Measurements from ENCODE around the gene KLF13. TPM values are rescaled to one million over a fixed set of nuclear protein-coding genes. Genes with fewer than 3 reads are reported as not detected.

The KLF13 gene
- total RNA-seq, 1 donor from 2014 or later: 21.4 TPM

DNA sequence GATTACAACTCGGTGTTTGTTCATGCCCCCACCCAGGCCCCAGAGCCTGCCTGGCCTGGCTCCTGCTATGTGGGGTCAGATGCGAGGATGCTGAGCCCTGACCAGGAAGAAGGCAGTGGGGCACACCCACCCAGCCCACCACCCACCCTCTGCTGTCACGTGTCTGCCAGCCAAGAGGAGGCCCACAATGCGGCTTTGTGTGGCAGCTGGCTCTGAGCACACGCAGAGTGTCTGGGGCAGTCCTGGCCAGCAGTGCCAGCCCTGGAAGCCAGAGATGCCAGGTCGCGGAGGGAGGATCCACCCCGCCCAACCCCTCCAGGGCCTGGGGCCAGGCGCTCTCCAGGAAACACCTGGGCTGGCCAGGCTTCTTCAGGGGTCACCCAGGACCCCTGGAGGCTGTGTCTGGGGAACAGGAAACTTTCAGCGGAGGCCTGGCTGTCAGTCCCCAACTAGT lies 26.4 kb upstream of the KLF13 start:
- DNase-seq (ENCODE audit: low read depth in 2 of 2): no peak

DNA sequence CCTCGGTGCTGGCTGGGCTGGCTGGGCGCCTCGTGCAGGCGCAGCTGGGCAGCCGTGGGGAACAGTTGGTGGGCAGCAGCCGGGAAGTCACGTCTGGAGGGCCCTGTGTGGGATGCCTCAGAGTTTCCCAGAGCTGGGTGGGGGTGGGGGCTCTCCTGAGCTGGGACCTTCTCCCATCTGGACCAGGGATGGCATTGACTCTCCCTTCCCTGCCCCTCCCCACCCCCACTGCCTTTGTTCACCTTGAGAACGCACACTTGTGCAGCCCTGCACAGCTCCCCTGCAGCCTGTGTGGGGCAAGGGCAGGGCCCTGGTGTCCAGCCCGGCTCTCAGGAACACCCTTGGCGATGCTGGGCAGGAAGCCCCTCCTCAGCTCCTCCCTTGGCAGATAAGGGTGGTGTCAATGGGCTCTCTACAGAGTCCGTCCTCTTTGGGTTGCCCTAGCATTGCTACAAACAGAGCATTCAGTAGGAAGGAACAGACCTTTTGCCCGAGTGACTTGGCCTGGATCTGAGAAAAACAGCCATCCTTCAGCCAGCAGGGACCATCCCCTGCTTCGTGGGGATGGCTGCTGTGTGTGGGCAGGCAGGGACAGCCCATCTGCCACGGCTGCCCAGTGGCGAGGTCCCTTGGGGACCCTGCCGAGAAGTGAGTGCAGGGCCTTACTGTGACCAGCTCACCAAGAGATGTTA lies 25.5 kb upstream of the KLF13 start:
- DNase-seq (ENCODE audit: low read depth in 2 of 2): no peak

DNA sequence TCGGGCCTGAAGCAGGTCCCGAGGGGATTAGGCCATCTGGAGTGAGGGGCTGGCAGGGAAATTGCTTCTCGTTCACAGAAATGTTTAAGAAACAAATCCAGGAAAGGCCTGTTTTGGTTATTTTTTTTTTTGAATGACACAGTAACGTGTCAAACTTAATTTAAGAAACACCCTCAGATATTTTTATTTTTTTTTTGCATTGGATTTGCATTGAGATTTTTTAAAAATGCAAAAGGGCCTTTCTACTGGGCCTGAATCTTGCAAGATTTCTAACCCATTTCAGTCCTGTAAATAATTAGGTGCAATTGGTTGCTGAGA lies 25.0 kb upstream of the KLF13 start:
- no peak for DNase-seq (ENCODE audit: low read depth in 2 of 2)

DNA sequence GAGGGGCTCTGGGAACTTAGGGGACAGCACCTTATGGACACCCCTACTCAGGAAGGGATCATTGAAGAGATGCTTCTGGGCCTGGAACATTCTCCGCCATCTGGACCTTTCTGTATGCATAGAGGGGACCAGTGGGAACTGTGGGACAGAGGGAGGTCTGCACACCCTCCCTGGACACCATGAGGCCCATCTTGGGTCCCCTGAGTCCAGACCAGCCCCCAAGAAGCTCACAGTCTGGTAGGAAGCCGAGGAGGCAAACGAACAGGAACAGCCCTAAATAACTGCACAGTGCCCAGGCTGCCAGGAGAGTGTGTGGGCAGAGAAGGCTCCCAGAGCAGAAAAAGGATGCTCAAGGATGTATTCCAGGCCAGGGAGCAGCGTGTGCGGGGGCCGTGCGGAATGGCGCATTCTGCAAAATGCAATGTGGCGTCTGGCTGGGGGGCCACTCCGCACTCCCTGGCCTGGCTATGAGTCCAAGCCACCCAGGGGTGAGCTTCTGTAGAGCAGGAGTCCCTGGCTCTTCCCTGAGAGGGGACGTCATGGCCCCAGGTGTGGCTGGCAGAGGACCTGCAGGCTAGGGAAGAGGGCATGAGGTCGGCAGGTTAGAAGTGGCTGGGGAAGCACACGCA lies 24.5 kb upstream of the KLF13 start:
- DNase-seq (ENCODE audit: low read depth in 2 of 2): no peak

DNA sequence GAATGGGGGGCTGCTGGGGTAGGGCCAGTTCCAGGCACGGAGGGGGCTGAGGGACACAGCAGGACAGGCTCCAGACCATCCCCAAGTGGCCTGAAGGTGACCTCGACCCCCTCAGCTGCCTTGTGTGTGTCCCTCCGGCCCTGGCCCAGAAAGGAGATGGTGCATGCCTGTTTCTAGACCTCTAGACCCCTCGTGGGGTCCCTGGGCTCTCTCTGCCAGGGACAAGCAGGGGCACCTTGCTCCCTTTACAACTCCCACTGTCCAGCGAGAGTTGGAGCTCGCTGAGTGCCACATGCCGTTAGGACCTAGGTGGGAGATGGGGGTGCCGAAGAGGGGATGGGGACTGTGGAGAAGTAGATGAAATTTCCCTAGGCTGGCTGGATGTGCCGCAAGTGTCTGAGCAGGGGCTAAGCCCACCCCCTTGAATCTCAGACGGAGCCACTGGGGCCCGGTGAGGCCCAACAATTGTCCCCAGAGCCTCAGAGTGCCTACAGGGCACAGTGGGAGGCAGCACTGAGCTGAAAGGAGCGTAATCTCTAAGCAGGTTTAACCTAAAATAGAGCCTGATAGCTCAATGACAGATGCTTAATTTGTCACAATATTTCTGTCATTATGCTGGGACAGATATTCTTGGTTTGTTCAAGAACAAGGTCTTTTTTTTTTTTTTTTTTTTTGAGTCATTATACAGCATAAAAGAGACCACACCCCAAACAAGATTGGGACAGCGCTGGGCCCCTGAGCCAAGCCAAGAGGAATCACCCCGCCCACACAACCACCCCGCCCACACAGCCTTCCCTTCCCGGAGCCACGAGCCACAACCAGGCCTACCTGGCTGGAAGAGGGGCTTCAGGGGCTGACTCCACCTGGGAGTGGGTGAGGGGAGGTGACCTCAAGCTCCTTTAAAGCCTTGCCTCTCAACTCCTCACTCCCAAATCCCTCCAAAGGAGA lies 23.6 kb upstream of the KLF13 start:
- DNase-seq (ENCODE audit: low read depth in 2 of 2): no peak

DNA sequence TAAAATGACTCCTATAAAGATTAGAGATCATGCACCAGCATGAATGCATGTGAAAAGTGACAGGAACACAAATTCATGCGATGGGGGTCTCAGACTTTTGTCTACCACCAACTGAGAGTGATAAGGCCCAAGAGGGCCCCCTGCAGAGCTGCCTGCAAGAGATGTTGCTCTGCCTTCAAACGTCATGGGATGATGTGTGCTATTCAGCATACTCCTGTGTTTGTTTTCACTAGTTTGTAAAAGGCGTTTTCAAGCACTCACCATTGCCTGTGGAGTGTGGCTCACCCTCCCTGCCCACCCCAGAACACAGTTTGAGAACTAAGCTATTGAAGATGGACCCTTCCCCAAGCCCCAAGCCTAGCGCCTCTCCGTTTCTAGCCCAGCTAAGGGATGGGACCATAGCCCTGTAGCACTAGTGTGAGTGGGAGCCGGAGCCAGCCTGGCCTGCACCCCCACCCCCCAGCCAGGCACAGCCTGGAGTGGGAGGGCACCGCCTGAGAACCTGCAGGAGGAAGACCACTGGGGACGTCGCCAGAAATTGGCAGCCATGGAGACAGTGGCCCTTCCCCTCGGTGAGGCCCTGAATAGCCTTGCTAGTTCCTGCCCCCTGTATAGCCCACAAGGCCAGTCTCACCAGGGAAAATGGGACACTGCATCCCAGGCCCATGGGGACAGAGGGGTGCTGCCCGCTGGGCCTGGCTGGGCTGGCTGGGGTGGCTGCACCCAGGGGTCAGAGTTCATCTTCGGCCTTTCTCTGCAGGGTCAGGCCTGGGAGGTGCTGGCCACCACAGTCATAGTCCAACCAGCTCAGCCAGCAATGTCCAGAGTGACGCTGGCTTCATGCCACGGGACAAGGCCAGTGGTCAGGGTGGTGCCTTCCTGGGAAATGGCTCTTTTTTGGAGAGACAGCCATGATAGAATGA lies 22.6 kb upstream of the KLF13 start:
- DNase-seq (ENCODE audit: low read depth in 2 of 2): no peak

DNA sequence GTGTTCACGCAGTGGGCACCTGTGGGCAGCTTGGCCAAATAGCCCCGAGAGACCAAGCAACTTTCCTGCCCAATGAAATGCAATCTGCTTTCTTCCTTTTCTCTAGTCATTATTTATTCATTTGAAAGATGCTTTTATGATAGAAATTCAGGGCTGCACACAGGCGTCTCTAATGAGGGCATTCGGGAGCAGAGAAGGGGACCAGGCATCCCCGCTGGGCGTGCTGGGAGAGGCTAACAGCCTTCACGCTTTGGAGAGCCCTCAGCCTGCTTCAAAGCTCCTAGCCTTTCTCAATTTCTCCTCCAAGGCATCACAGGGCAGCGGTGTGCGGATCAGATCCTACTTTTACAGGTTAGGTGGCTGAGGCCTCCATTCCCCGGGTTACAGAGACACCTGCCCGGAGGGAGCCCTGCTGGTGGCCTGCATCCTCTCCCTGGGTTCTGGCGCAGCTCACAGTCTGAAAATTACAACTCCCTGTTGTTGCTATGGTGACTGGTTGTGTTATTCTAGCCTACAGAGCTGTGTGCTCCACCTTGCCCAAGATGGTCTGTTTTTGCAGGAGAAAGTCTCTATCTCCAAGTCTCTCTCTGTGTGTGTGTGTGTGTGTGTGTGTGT lies 21.8 kb upstream of the KLF13 start:
- no peak for DNase-seq (ENCODE audit: low read depth in 2 of 2)

DNA sequence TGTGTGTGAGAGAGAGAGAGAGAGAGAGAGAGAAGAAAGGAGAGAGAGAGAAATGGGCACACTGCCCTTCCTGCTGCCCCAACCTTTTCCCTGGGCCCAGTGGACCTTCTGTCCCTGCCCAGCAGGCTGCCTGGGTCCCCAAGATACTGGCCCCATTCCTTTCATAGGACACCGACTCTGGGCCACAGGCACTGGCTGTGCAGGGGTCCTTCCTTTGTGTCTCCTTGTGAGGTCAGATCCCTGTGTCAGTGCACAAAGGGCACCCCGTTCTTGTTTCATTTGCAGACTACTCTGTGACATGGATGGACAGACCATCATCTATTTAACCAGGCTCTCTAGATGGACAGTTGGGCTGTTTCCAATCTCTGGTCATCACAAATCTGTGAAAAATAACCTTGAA lies 21.3 kb upstream of the KLF13 start:
- DNase-seq (ENCODE audit: low read depth in 2 of 2): no peak

DNA sequence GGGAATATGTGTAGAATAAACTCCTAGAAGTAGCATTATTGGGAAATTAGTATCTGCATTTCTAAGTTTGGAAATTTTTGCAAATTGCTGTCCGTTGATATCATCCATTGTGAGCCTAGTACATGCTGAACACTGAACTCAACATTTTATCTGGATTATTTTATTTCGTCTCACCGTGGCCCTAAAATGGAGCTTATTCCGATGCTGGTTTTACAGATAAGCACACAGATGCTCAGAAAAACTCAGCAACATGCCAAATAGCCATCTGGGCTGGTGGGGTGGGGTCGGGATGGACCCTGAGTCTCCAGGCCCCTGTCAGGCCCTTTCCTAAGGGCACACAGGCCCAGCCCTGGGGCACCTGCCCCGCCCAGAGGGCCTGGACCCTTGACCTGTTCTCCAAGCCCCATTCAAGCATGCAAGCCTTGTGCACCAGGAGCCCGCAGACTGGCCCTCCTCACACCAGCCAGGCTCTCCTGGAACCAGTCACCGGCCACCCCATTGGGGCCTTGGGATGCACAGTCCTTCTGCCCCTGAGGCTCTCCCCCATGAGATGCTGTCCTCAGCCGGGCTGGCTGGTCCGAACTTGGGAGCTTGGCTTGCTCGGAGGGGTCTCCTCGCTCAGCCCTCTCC lies 20.7 kb upstream of the KLF13 start:
- DNase-seq (ENCODE audit: low read depth in 2 of 2): no peak

DNA sequence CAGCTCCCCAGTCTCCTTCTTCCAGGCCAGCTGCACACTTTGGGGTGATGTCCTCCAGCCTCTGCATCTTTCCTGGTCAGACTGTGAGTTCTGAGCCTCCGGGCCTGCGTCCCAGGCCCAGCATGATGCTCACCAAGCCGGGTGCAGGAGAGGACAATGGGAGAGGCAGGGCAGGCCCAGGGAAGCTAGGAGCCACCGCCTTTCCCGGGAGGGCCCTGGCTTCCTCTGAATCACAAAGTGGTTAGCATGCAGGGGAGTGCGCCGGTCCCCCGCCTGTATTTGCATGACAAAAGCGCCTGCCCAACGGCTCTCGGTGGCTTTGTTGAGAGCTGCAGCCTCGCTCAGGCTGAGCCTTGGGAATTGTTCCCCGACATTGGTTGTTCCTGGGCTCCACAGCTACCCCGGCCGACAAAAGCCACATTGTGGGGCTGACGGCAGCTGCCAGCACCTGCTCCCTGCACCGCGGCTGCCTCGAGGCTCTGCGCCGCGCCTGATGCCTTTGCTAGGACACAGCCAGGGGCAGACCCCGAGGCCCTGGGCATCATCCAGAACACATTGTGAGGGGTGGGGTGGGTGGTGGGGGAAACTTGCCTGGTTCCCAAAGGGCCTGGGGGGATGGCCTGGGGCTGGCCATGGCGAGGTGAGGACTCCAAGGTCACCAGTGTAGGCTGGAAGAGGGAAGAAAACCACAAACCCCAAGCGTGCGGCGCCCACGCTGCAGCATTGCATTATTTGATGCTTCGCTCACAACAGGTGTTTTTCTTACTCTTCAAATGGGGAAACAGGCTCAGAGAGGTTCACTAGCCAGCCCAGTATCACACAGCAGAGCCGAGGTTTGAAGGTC lies 20.0 kb upstream of the KLF13 start:
- DNase-seq (ENCODE audit: low read depth in 2 of 2): no peak

DNA sequence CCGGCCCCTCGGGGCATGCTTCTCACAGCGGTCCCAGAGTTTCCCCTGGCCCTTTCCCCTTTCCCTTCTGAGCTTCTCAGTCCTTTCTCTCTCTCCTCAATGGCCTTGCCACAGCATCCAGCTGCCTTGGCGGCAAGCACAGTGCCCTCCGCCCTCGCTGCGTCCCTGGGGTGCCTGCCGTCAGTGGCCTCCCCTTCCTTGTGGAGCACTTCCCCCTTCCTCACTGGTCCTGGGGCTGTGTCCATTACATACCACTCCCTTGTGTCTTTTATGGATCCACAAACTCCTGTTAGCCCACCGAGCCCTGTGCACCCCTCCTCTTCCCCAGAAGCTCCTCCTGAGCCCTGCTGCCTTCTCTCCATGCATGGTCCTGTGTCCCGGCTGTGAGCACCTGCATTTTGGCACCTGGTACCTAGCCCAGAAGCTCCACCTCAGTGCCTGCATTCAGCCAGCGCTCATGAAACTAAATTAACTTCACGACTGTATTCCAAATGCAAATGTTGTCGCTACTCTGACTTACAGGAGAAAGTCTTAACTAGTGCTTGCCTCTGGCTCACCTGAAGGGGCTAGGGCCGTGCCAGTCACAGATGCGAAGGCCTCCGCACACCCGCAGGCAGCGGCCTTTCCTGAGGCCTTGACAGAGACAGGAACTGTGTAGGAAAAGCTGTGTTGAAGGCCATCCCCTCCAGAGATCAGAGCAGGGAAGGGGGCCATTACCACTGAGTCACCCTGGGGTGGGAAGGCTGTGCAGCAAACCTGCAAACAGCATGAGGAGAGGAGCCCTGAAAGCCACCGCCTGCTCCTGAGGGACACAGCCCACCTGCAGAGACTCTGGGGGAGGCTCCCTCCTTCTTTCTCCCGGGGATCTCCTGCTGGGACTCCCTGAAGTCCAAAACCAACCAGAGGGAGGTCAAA lies 19.1 kb upstream of the KLF13 start:
- DNase-seq (ENCODE audit: low read depth in 2 of 2): no peak

DNA sequence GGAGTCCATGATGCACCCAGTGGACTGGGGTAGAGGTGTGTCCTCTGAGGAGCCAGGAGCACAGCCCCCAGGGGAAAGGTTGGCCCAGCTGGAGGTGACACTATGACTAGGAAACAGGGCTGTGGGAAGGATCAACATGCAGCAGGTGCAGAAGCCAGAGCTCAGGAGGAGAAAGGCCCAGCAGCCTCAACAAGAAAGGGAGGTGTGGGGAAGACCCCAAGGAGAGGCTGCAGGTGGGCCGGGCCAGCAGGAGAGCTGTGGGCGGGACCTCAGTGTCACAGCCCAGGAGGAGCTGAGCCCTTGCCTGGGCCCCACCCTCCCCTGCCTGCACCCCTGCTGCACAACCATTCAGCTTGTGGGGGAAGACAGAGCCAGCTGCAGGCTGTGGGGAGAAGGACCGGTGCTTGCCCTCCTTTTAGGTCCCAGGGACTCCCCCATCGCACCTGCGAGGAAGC lies 18.4 kb upstream of the KLF13 start:
- DNase-seq (ENCODE audit: low read depth in 2 of 2): no peak

DNA sequence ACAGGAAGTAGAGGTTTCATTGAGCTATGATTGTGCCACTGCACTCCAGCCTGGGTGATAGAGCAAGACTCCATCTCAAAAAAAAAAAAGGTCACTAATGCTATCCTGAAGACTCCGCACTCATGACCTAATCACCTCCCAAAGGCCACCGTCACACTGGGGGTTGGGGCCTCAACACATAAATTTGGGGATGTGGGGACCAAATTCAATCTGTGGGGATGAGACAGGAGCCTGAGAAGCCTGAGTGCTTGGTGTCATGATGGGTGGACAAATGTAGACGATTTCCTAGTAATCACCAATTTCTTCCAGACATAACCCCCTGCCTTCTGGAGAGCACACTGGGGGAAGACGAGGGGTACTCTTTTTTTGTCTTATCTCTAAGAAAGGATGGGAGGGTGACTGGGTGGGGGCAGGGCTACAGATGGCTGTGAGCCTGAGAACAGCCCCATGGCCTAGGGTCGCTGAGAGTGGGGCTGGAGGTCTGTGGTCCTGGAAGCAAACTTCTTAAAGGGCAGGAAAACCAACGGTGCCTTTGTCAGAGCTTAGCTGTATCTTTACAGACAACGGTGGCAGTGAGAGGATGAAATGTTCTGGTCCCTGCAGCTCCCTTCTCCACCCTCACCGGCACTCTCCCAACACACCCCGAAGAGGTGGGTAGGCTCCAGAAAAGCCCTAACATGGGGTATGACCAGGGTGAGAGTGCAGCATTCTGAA lies 16.6 kb upstream of the KLF13 start:
- DNase-seq (ENCODE audit: low read depth in 2 of 2): no peak

DNA sequence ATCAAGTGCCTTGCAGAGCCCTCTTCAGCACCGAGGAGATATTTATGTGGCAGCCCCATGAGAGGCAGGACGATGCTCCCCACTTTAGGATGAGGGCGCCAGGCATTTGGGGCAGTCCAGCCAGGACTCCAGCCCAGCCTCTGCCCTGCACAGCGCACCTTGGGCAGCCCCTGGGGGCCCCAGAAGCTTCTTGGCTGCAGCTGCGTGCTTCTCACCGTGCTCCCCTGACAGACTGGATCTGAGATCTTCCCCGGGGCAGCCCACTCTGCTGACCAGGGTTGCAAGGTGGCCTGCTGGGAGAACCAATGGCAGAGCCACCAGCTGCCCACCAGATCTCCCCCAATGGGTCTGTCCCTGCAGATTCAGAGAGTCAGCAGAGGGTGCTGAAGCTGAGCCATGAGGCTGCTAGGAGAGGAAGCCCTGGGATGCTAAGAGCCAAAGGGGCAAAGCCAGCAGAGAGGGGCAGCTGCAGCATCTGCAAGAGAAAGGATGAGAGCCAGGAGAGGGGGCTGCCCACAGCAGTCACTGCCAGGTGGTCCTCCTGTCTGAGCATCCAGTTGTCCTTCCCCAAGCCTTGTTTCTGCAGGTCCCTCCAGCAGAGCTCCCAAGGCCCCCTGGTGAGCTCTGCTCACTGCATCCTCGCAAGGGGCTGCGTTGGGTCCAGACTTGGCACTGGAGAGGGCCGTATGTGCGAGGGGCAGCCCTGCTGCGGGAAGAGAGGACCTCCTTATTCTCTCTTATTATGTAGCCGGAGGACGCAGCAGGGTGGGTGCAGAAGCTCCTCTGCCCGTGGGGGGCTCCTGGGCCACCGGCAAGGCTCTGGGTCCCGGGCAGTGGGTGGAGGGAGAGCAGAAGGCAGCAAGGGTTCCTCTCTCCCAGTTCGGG lies 14.7 kb upstream of the KLF13 start:
- no peak for DNase-seq (ENCODE audit: low read depth in 2 of 2)

DNA sequence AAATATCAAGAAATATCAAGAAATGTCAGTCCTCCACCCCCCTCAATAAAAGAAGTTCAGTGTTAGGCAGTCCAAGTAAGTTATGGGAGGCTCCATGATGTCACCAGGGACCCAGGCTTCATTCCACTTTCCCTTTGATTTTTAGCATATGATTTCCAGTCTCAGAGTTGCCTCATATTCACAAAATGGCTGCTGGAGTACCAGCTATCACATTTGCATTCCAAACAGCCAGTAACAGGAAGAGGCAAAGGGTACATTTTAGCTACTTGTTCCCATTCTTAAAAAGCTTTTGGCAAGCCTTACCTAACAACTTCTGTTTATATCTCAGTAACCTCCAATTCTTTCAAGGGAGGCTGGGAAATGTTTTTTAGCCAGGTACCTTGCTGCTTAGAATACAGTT lies 13.4 kb upstream of the KLF13 start:
- no peak for DNase-seq (ENCODE audit: low read depth in 2 of 2)

DNA sequence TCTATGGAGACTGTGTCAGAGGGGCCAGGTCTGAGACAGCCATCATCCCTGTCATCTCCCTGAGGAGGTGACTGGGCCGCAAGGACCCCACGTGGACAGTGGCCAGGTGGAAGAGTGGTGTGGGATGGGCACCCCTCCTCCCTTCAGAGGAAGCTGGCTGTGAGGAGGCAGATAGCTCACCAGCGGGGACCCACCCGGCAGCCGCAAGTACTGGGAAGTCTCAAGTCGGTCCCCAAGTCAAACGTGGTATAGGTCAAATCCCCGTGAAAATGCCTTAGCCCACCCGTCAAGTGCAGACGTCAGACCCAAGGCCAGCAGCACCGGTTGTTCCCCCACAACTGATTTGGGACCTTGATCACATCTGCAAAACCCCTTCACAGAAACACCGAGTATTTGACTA lies 12.3 kb upstream of the KLF13 start:
- no peak for DNase-seq (ENCODE audit: low read depth in 2 of 2)
